H1 (cell line): ENCODE data around the gene UBXN1.

Source experiments
- CREB1 ChIP-seq: IDR thresholded peaks from 2 replicates; pipeline ENCODE4 v1.6.1; 2012; ENCODE audit warnings: inconsistent platforms
- CTCF ChIP-seq, 3 experiments: IDR thresholded peaks; 1 replicate in 2 of 3; 2 replicates in 1 of 3; pipeline versions ENCODE4 v1.5.1 to v1.6.1; 2011; ENCODE audit warnings: low read length in 3 of 3, mild to moderate bottlenecking in 3 of 3, inconsistent platforms in 2 of 3, low read depth in 1 of 3, moderate library complexity in 1 of 3; ENCODE audit not compliant: insufficient read depth in 1 of 3; ENCODE audit errors: control extremely low read depth in 1 of 3
- EZH2 ChIP-seq: fragments of 200-600 bp; sonication (generic); IDR thresholded peaks from 2 replicates; pipeline ENCODE4 v1.7.1; 2012; ENCODE audit warnings: low read depth, mild to moderate bottlenecking, moderate library complexity, low read length, inconsistent platforms; ENCODE audit not compliant: severe bottlenecking
- RAD21 ChIP-seq, 2 experiments: IDR thresholded peaks in 1 of 2; conservative IDR thresholded peaks in 1 of 2; 2 replicates each; pipeline ENCODE4 v1.6.1; 2011; ENCODE audit warnings: low read depth in 2 of 2, low read length in 2 of 2, improper control_type of control experiment in 1 of 2, inconsistent platforms in 1 of 2, mild to moderate bottlenecking in 1 of 2, moderate library complexity in 1 of 2

GRCh38 chr11:62713343-62713742 lies 34.5 kb upstream of the UBXN1 start:
- TF ChIP-seq RAD21 (IDR thresholded peaks at IDR 0.05 in 1 of 2, conservative IDR thresholded peaks at IDR 0.05 in 1 of 2; ENCODE audit: low read depth in 2 of 2, low read length in 2 of 2) (no peak), EZH2 (no peak), CTCF (IDR thresholded peaks at IDR 0.05; ENCODE audit: control extremely low read depth in 1 of 3, insufficient read depth in 1 of 3, low read depth in 1 of 3, low read length in 3 of 3) (no peak), CREB1 (no peak)
